NT2/D1 (cell line): Measurements from ENCODE around the gene MBP.

Source experiments
- DNase-seq: peaks from one replicate; pipeline ENCODE4 v3.0.0-alpha.2; 2011; ENCODE audit warnings: low read depth, low spot score
- H3K27me3 ChIP-seq: 2 replicates; pipeline ENCODE4 v1.6.0; 2011; ENCODE audit warnings: mild to moderate bottlenecking; ENCODE audit not compliant: insufficient read length, insufficient read depth
- H3K36me3 ChIP-seq: 2 replicates; pipeline ENCODE4 v1.6.1; 2011; ENCODE audit warnings: mild to moderate bottlenecking, low read length, mixed read lengths; ENCODE audit not compliant: insufficient read depth, insufficient read length
- H3K4me1 ChIP-seq: 2 replicates; pipeline ENCODE4 v1.5.1; 2011; ENCODE audit not compliant: insufficient read depth, insufficient read length
- H3K4me3 ChIP-seq: 2 replicates; pipeline ENCODE4 v1.5.1; 2011; ENCODE audit warnings: low read depth; ENCODE audit not compliant: insufficient read length
- H3K9ac ChIP-seq: 2 replicates; pipeline ENCODE4 v1.6.0; 2011; ENCODE audit warnings: low read depth; ENCODE audit not compliant: insufficient read length
- H3K9me3 ChIP-seq: 2 replicates; pipeline ENCODE4 v1.5.1; 2011; ENCODE audit warnings: mild to moderate bottlenecking, low read length; ENCODE audit not compliant: insufficient read depth
- SUZ12 ChIP-seq: IDR thresholded peaks from 2 replicates; pipeline ENCODE4 v1.6.1; 2011; ENCODE audit not compliant: insufficient read length, insufficient read depth; ENCODE audit errors: extremely low read depth
- YY1 ChIP-seq: IDR thresholded peaks from 2 replicates; pipeline ENCODE4 v1.6.1; 2011; ENCODE audit not compliant: insufficient read length, insufficient read depth
- ZNF274 ChIP-seq: IDR thresholded peaks from 2 replicates; pipeline ENCODE4 v1.6.1; 2011; ENCODE audit warnings: mild to moderate bottlenecking, low read depth, low read length

The MBP gene

GRCh38 chr18:77118256-77119090, 14.1 kb downstream of the MBP start:
- H3K36me3 ChIP-seq: no peaks in the 10 kb centered on the region
- no peak overlapping the region for H3K9ac ChIP-seq
- no peak overlapping the region for H3K4me3 ChIP-seq
- TF ChIP-seq SUZ12: no peak
- TF ChIP-seq YY1: no peak
- TF ChIP-seq ZNF274: no peak
- DNase-seq: no peak
- H3K4me1 ChIP-seq: peaks cover 6% of the 10 kb centered on the region
- H3K9me3 ChIP-seq: no peaks in the 10 kb centered on the region
- no peaks in the 10 kb centered on the region for H3K27me3 ChIP-seq

- TF ChIP-seq SUZ12 (no peak), YY1 (no peak), ZNF274 (no peak)
- no peak for DNase-seq
- no peaks in the 10 kb centered on the region for H3K27me3 ChIP-seq
- no peak overlapping the region for H3K4me3 ChIP-seq
- no peaks in the 10 kb centered on the region for H3K9me3 ChIP-seq
- H3K4me1 ChIP-seq: peaks cover 7% of the 10 kb centered on the region
- H3K36me3 ChIP-seq: no peaks in the 10 kb centered on the region
- no peak overlapping the region for H3K9ac ChIP-seq
These were observed 16.1 kb downstream of the MBP start for GRCh38 chr18:77116201-77117080.

- DNase-seq: no peak
- Histone ChIP-seq H3K4me1 (peaks cover 12% of the 10 kb centered on the region), H3K4me3 (no peak overlapping the region), H3K36me3 (no peaks in the 10 kb centered on the region), H3K27me3 (no peaks in the 10 kb centered on the region), H3K9ac (no peak overlapping the region), H3K9me3 (no peaks in the 10 kb centered on the region)
- TF ChIP-seq ZNF274 (no peak), SUZ12 (no peak), YY1 (no peak)
These were observed 17.2 kb downstream of the MBP start for GRCh38 chr18:77115192-77115953.

GRCh38 chr18:77114415-77115191, 18.0 kb downstream of the MBP start:
- Histone ChIP-seq H3K4me1 (peaks cover 12% of the 10 kb centered on the region), H3K9ac (no peak overlapping the region), H3K9me3 (no peaks in the 10 kb centered on the region), H3K27me3 (no peaks in the 10 kb centered on the region), H3K36me3 (no peaks in the 10 kb centered on the region), H3K4me3 (no peak overlapping the region)
- TF ChIP-seq YY1 (no peak), ZNF274 (no peak), SUZ12 (no peak)
- no peak for DNase-seq

- Histone ChIP-seq H3K9ac (no peak overlapping the region), H3K4me3 (no peak overlapping the region), H3K9me3 (no peaks in the 10 kb centered on the region), H3K27me3 (no peaks in the 10 kb centered on the region), H3K4me1 (peaks cover 12% of the 10 kb centered on the region), H3K36me3 (no peaks in the 10 kb centered on the region)
- DNase-seq: no peak
- TF ChIP-seq SUZ12 (no peak), YY1 (no peak), ZNF274 (no peak)
These were observed 18.5 kb downstream of the MBP start for GRCh38 chr18:77114152-77114414.

GRCh38 chr18:77113361-77114151, 19.0 kb downstream of the MBP start:
- TF ChIP-seq ZNF274 (no peak), YY1 (no peak), SUZ12 (no peak)
- peaks cover 12% of the 10 kb centered on the region for H3K4me1 ChIP-seq
- DNase-seq: no peak
- no peaks in the 10 kb centered on the region for H3K9me3 ChIP-seq
- H3K4me3 ChIP-seq: no peak overlapping the region
- no peaks in the 10 kb centered on the region for H3K27me3 ChIP-seq
- no peaks in the 10 kb centered on the region for H3K36me3 ChIP-seq
- H3K9ac ChIP-seq: no peak overlapping the region
